Heart left ventricle (tissue), 16 donors: ENCODE data around the gene SLC19A1. TPM values are rescaled to one million over a fixed set of nuclear protein-coding genes. Genes with fewer than 3 reads are reported as not detected.

Experiments used
- ATAC-seq, 4 donors: fragments of 200-7000 bp; cut with Tn5 transposase; one replicate each; pipeline ENCODE4 v1.9.1; 2020 to 2022; ENCODE audit warnings: moderate library complexity in 4 of 4, mild to moderate bottlenecking in 3 of 4, moderate number of reproducible peaks in 1 of 4
- DNase-seq, 5 donors: peaks; one replicate each; pipeline ENCODE4 v3.0.0-alpha.2; 2020
- H3K27ac ChIP-seq, 12 donors: fragments of 200-600 bp; sonication (generic) in 4 of 12; one replicate each; pipeline versions ENCODE4 v1.5.0 to v1.8.0; 2016 to 2022; ENCODE audit warnings: mild to moderate bottlenecking in 2 of 12
- H3K27me3 ChIP-seq, 9 donors: fragments of 200-600 bp; sonication (generic) in 2 of 9; one replicate each; pipeline versions ENCODE4 v1.5.1 to v1.8.0; 2016 to 2022; ENCODE audit warnings: mild to moderate bottlenecking in 3 of 9
- H3K36me3 ChIP-seq, 9 donors: fragments of 200-600 bp; sonication (generic) in 2 of 9; one replicate each; pipeline versions ENCODE4 v1.5.0 to v1.8.0; 2018 to 2022; ENCODE audit warnings: mild to moderate bottlenecking in 2 of 9
- H3K4me1 ChIP-seq, 12 donors: fragments of 200-600 bp; sonication (generic) in 4 of 12; one replicate each; pipeline versions ENCODE4 v1.5.0 to v1.8.0; 2016 to 2022; ENCODE audit warnings: mild to moderate bottlenecking in 3 of 12
- H3K4me3 ChIP-seq, 12 donors: fragments of 200-600 bp; sonication (generic) in 4 of 12; one replicate each; pipeline versions ENCODE4 v1.5.0 to v1.8.0; 2017 to 2022; ENCODE audit warnings: mild to moderate bottlenecking in 9 of 12, moderate library complexity in 4 of 12
- H3K9me3 ChIP-seq, 12 donors: fragments of 200-600 bp; sonication (generic) in 4 of 12; one replicate each; pipeline versions ENCODE4 v1.5.0 to v1.8.0; 2016 to 2022; ENCODE audit warnings: mild to moderate bottlenecking in 1 of 12
- POLR2A ChIP-seq, 2 donors: fragments of 450-650 bp; IDR thresholded peaks; one replicate each; pipeline ENCODE4 v1.6.1; 2017; ENCODE audit warnings: antibody characterized with exemption in 2 of 2, mild to moderate bottlenecking in 2 of 2, moderate library complexity in 2 of 2
- WGBS, 4 donors: extraction: QIAGEN DNeasy Blood & Tissue Kit in 2 of 4; methylation state at CpG; one replicate each; pipeline versions ENCODE4 v1.1.5 to v1.1.7; 2013 to 2018; 5-methylcytosine and 5-hydroxymethylcytosine counted together
- intact Hi-C, 10 donors: fragments of 100-400 bp; cut with DNase I; formaldehyde crosslinking; loops; one replicate each; pipeline versions ENCODE4 v1.11.1 to v1.14.2; 2022
- polyA plus RNA-seq, 2 donors: library from polyadenylated mRNA; stranded (reverse); fragments of 200-250 nt; gene quantifications; one replicate each; pipeline ENCODE4 v1.2.3, GENCODE V29; 2013
- total RNA-seq, 9 donors: library from RNA; depleted of rRNA in 2 of 9; stranded (reverse); fragments of >200 nt in 2 of 9; fragmentation: NEBNext Ultra II Directional in 3 of 9; extraction: Animal tissue kit (Norgen Biotek cat#: 25700) in 3 of 9; gene quantifications; one replicate each; pipeline versions ENCODE4 v1.1.0 to v1.2.4, GENCODE V29; 2016 to 2023
- TF ChIP-seq, protein P1 (sequence below), 12 donors: fragments of 200-600 bp; sonication (generic) in 4 of 12; IDR thresholded peaks; one replicate each; pipeline versions ENCODE4 v1.5.0 to v1.8.0; 2018 to 2022; ENCODE audit warnings: antibody characterized with exemption in 12 of 12, mild to moderate bottlenecking in 5 of 12
- donor health status: ischemic (EF 13 %, LVEDD 7.1; RV severe dilation, severe dysfunction).
- donor health status: healthy with polysubstance abuse.
- donor health status: DM: no; HTN: yes; CAD: no.
- donor health status: DM: no; HTN: no; CAD: no.
- donor health status: ischemic (EF 25% LVEDD 6.9; RV normal size, moderate dysfunction).
- donor health status: ischemic (EF 25% LVEDD 5.7; RV mildly dilated, moderate dysfunction).
- donor health status: healthy.
- donor health status: DM: yes; HTN: yes; CAD: no.
- donor health status: ischemic (EF 35%, LVEDD 5.7; RV mildly dilated, moderate dysfunction).
- donor health status: nonischemic (EF 11% LVEDD 7.7; RV severe dilation, severe dysfunction).
- donor health status: DM: yes; HTN: yes; CAD: no.
- donor health status: PGD.
- donor health status: ischemic (EF 29% LVEDD 5.4; RV normal size, mild dysfunction).
- donor health status: nonischemic (EF 23%, LVEDD 6.1; RV moderate dilation, normal function).

The SLC19A1 gene
- total and polyA plus RNA-seq, 11 donors: 2.4 to 7.0 (median 3.5) TPM

DNA sequence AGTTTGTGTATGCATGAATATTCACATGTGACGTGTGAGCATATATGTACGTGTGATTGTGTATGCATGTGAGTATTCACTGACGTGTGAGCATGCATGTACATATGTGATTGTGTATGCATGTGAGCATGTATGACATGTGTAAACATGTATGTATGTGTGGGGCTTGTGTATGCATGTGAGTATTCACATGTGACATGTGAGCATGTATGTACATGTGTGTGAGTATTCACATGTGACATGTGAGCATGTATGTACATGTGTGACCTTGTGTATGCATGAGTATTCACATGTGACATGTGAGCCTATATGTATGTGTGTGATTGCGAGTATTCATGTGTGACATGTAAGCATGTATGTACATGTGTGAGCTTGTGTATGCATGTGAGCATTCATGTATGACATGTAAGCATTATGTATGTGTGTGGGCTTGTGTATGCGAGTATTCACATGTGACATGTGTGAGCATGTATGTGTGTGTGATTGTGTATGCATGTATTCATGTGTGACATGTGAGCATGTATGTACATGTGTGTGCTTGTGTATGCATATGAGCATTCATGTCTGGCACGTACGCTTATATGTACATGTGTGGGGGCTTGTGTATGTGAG lies 89.4 kb downstream of the SLC19A1 start:
- Histone ChIP-seq H3K9me3 (no peaks in the 10 kb centered on the region), H3K36me3 (peaks cover 0 to 5% (median 0%) of the 10 kb centered on the region in 9 donors), H3K27ac (no peak overlapping the region), H3K4me1 (peaks cover 0 to 38% (median 12%) of the 10 kb centered on the region in 12 donors), H3K27me3 (no peaks in the 10 kb centered on the region), H3K4me3 (no peak overlapping the region)
- TF ChIP-seq POLR2A (IDR thresholded peaks at IDR 0.05): no peak
- TF ChIP-seq, protein P1, sequence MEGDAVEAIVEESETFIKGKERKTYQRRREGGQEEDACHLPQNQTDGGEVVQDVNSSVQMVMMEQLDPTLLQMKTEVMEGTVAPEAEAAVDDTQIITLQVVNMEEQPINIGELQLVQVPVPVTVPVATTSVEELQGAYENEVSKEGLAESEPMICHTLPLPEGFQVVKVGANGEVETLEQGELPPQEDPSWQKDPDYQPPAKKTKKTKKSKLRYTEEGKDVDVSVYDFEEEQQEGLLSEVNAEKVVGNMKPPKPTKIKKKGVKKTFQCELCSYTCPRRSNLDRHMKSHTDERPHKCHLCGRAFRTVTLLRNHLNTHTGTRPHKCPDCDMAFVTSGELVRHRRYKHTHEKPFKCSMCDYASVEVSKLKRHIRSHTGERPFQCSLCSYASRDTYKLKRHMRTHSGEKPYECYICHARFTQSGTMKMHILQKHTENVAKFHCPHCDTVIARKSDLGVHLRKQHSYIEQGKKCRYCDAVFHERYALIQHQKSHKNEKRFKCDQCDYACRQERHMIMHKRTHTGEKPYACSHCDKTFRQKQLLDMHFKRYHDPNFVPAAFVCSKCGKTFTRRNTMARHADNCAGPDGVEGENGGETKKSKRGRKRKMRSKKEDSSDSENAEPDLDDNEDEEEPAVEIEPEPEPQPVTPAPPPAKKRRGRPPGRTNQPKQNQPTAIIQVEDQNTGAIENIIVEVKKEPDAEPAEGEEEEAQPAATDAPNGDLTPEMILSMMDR (IDR thresholded peaks at IDR 0.05): no peak
- DNase-seq: no peak
- intact Hi-C loops: no loop called here
- ATAC-seq: no peak
- WGBS, 4 donors: 91 to 97% (median 95%) methylated on average over 7 of the region's 7 CpGs

- peak in 2 of 5 donors; percentile 23 to 43 for DNase-seq
- intact Hi-C loops: no loop called here
Measured at GRCh38 chr21:45451771-45452182, 90.5 kb downstream of the SLC19A1 start.

GRCh38 chr21:45451091-45451740 lies 91.0 kb downstream of the SLC19A1 start:
- Histone ChIP-seq H3K27me3 (no peaks in the 10 kb centered on the region), H3K4me1 (peaks cover 0 to 27% (median 12%) of the 10 kb centered on the region in 12 donors), H3K27ac (no peak overlapping the region), H3K4me3 (no peak overlapping the region), H3K36me3 (peaks cover 0 to 5% (median 0%) of the 10 kb centered on the region in 9 donors), H3K9me3 (peaks cover 0 to 14% (median 6%) of the 10 kb centered on the region in 12 donors)
- intact Hi-C loops: no loop called here
- no peak for ATAC-seq
- DNase-seq: peak in 2 of 5 donors; percentile 20 to 33
- 86 to 91% (median 88%) methylated on average over 12 to 20 of the region's 20 CpGs for WGBS, 4 donors
- TF ChIP-seq, protein P1 (IDR thresholded peaks at IDR 0.05): no peak
- no peak for TF ChIP-seq POLR2A (IDR thresholded peaks at IDR 0.05)

More at GRCh38 chr21:45451771-45452182, 90.5 kb downstream of the SLC19A1 start:
- Histone ChIP-seq H3K9me3 (peaks cover 0 to 9% (median 2%) of the 10 kb centered on the region in 12 donors), H3K4me3 (no peak overlapping the region), H3K27me3 (no peaks in the 10 kb centered on the region), H3K27ac (no peak overlapping the region), H3K4me1 (peaks cover 0 to 29% (median 12%) of the 10 kb centered on the region in 12 donors), H3K36me3 (peaks cover 0 to 5% (median 0%) of the 10 kb centered on the region in 9 donors)
- WGBS, 4 donors: 86 to 100% (median 91%) methylated on average over 2 to 12 of the region's 12 CpGs
- TF ChIP-seq, protein P1 (IDR thresholded peaks at IDR 0.05): no peak
- no peak for TF ChIP-seq POLR2A (IDR thresholded peaks at IDR 0.05)
- ATAC-seq: no peak

- peak in 3 of 5 donors; percentile 17 to 64 (median 18) for DNase-seq
- no peak for TF ChIP-seq POLR2A (IDR thresholded peaks at IDR 0.05)
- TF ChIP-seq, protein P1 (IDR thresholded peaks at IDR 0.05): no peak
Measured at GRCh38 chr21:45450423-45451090, 91.7 kb downstream of the SLC19A1 start.

More at GRCh38 chr21:45450423-45451090, 91.7 kb downstream of the SLC19A1 start:
- no peaks in the 10 kb centered on the region for H3K27me3 ChIP-seq
- H3K4me1 ChIP-seq: peaks cover 0 to 23% (median 10%) of the 10 kb centered on the region in 12 donors
- ATAC-seq: no peak
- H3K4me3 ChIP-seq: no peak overlapping the region
- H3K27ac ChIP-seq: no peak overlapping the region
- peaks cover 0 to 5% (median 0%) of the 10 kb centered on the region in 9 donors for H3K36me3 ChIP-seq
- H3K9me3 ChIP-seq: peaks cover 0 to 16% (median 6%) of the 10 kb centered on the region in 12 donors
- 85 to 92% (median 89%) methylated on average over 13 to 24 of the region's 24 CpGs for WGBS, 4 donors
- intact Hi-C loops: no loop called here
